ENCODE data around the gene SOS2.
A peak's percentile ranks its signal among the peaks of the same experiment; 100 is the strongest.

SOS2 gene

DNA sequence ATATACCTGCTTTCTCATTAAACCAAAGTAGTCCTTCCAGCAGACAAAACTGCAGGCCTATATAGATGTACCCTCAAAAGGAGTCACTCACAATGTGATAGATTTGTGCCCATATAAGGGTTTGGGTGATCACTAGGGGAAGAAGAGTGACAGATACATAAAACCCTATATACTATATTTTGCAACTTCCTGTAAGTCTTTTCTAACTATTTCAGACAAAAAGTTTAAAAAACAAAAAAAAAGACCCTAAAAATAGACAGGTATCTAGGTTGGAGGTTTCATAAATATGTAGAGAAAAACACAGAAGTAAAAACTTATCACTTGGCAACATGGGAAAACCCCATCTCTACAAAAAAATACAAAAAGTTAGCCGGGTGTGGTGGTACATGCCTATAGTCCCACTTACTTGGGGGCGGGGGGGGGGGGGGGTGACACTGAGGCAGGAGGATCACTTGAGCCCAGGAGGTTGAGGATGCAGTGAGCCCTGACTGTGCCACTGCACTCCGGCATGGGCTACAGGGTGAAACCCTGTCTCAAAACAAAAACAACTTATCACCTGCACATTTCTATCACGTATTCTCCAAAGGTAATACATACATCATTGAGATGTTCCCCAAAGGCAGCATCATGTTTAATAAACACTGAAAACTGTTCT is 117.9 kb downstream of the SOS2 start:
- DNase-seq = no peak

DNA sequence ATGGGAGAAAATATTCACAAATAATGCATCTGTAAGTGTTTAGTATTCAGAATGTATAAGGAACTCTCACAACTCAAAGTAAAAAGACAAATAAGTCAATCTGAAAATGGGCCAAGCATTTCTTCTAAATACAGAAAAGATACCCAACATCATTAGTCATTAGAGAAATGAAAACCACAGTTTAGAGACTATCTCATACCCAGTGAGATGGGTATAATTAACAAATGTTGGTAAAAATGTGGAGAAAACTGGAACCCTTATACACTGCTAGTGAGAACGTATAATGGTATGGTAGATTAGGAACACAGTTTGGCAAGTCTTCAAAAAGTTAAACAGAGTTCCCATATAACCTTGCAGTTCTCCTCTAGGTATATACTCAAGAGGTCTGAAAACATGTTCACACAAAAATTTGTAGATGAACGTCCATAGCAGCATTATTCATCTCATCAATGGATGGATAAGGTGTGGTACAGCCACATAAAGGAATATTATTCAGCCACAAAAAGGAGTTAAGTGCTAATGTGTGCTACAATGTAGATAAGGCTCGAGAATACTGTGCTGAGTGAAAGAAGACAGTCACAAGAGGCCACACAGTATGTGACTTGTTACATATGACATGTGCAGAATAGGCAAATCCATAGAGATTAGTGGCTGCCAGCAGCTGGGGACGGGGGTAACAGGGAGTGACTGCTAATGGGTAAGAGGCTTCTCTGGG is 120.9 kb downstream of the SOS2 start:
- no peak for DNase-seq

DNA sequence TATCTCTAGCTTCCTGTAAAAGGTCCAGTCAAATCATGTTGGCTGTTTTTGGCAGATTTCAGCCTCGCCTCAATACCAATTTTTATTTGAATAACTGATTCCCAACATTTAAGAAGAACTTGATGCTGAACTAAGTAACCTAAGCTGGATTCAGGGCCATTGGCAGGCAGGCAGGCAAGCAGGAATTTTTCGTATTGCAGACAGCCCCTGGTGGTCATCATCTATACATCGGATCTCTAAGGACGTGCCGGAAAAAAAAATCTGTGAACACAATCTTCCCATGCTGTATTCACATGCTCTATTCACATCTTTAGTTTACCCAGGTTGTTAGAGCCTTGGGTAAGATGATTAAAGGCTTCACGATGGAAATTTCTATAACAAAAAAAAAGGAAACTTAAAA is 122.0 kb downstream of the SOS2 start:
- no peak for DNase-seq

DNA sequence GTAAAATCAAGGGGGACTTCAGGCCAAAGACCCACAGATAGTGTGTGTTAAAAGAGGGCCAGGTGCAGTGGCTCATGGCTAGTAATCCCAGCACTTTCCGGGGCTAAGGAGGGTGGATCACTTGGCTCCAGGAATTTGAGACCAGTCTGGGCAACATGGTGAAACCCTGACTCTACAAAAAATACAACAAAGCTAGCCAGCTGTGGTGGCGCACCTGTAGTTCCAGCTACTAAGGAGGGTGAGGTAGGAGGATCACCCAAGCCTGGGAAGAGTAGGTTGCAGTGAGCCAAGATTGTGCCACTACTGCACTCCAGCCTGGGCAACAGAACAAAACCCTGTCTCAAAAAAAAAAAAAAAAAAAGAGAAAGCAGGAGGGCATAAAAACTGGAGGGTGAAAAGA is 123.5 kb downstream of the SOS2 start:
- no peak for DNase-seq

DNA sequence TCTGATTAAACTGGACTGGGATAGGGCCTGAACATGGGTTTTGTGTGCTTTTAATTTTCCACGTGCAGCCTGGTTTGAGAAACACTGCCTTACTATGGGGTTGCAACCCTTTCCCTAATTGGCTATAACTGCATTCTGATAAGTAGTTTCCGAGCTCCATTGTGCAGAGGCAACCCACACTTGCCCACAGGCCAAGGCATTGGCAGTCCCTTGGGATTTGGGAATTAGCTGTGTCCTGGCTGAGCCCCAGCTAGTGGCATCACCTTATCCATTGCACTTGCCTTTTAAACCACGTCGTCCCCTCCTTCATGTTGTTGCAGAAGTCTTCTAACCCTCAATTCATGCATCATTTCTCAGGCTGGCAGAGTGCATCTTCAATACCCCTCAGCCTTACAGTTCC is 125.2 kb downstream of the SOS2 start:
- no peak for DNase-seq

DNA sequence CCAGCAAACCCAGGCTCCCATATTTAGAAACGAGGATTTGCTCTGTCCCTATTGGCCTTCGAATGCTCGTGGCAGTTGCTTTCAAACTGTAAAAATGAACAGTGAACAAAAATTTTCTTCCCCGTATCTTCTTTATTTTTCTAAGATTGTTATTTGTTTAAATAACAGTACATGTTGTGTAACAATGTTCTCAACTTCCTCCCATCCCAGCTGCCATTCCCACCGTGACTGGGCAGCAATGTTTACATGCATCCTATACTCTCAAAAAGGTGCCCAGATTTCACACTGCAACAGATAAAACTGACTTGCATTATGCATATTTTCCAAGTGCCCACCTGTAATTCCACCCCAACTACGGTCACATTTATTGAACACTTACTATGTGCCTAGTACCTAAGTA is 127.8 kb downstream of the SOS2 start:
- DNase-seq = no peak

DNA sequence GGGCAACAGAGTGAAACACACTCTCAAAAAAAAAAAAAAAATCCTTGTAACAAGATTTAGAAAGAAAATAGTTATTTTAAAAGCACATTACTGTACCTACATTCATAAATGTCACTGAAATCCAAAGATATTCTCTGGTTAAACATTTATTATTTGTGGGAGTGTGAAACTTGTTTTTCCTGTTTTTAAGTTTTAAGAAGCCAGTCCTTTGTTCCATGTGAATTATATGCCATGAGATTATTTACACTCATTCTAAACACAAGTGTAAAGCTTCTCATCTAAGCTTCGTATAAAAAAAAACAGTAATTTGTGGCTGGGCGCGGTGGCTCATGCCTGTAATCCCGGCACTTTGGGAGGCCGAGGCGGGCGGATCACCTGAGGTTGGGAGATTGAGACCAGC is 130.0 kb downstream of the SOS2 start:
- DNase-seq = no peak

DNA sequence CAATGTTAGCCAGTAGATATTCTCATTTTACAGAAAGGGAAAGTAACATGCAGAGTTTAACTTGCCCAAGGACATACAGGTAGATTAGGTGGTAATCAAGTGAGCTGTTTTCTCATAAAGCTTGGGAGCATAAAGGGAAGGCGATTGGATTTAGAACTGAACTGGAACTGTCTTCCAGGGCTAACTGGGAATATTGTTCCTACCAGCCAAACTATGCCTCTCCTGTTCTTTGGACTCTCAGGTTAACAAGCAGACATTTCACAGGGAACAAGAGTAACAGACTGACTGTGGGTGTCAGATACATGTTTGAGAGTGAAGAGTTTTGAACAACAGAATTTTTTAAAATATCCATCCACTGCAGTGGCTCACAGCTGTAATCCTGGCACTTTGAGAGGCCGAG is 130.6 kb downstream of the SOS2 start:
- no peak for DNase-seq

DNA sequence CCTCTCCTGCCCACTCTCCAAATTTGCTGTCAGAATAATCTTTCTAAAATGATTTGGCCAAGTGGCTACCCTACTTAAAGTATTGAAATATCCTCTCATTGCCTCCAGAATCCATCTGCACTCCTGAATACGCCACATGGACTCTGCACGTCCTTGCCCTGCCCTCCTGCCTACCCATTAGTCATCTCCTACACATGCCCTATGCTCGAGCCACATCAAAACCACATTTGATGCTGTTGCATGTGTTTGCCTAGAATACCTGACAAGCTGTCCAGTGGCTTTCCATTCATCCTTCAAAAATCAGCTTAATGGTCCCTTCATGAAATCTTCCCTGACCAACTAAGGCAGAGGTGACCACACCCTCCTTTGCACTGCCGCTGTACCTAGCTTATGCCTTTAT is 132.0 kb downstream of the SOS2 start:
- no peak for DNase-seq

DNA sequence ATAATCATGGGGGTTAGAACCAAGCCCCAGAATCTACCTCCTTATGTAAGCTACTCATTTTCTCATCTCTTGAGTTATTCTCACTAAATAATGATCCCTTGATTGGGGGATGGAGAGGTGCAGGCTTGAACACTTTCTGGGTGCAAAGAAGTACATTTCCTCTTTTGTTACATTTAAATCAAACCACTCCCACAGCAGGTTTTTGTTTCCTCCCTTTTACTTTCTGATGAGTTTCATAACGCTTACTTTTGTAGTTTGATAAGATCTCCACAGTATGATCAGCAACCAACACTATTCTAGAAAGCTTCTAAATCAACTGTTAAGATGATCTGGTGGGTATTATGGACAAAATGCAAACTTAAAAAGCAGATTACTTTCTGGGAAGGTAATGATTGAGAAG is 135.5 kb downstream of the SOS2 start:
- no peak for DNase-seq

DNA sequence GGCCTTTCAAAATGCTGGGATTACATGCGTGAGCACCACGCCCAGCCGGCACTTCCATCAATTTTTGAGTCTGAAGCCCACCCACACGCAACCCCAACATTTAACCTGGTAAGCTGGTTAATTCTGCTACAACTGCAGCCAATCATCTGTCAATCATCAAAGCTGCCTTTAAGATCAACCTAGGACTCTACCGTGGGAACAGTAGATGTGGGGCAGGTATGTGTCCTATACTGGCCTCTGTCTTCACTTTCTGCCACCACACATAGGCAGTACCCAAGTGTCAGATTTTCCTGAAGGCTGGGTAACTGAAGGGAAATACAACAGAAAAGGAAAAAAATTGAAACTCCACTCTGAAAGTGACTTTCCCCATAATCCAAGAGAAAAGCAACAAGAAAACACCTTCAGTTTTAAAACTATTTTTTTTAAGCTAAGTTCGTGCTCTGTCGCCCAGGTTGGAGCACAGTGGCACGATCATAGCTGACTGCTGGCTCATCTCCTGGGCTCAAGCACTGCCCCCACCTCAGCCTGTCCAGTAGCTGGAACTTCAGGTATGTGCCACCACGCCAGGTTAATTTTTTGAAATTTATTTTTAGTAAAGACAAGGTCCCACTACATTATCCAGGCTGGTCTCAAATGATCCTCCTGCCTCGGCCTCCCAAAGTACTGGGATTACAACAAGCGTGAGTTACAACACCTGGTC is 137.2 kb downstream of the SOS2 start:
- no peak for DNase-seq

DNA sequence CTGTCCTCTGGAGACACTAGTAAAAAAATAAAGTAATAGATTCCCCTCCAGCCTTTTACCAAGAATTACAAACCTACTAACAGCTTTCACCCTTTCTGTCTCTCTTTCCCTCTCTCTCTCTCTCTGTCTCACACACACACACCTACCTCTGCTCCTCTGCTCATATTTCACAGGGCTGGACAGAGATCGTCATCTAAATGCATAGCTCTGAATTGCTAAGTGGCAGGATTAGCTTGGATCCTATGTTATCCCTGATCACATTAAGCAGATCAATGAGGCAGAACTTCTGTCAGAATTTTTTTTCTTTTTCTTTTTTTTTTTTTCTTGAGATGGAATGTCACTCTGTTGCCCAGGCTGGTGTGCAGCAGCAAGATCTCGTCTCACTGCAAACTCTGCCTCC is 137.9 kb downstream of the SOS2 start:
- DNase-seq = no peak

DNA sequence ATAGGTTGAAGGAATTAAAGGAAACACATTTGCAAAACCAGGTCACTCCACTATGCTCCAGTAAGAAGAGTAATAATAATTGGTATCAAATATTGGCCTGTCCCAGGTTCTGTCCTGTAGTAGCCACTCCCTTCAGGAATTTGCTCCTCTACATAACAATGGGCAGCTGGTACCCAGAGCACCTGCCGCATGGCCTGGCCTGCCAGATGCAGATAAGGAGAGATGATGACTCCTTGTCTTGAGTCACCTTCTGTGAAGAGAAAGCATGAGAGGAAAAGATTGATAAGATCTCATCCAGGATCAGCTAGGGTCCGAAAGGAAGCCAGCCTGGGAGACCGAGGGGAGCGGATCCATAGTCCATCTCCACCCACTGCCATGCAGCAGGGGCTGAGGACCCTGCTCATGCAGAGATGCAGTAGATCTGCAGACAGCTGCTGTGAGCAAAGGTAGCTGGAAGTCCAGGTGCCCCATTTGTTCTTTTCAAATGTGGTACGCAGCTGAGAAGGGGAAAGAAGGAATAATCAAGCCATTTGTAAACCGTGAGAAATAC is 139.3 kb downstream of the SOS2 start:
- no peak for DNase-seq

DNA sequence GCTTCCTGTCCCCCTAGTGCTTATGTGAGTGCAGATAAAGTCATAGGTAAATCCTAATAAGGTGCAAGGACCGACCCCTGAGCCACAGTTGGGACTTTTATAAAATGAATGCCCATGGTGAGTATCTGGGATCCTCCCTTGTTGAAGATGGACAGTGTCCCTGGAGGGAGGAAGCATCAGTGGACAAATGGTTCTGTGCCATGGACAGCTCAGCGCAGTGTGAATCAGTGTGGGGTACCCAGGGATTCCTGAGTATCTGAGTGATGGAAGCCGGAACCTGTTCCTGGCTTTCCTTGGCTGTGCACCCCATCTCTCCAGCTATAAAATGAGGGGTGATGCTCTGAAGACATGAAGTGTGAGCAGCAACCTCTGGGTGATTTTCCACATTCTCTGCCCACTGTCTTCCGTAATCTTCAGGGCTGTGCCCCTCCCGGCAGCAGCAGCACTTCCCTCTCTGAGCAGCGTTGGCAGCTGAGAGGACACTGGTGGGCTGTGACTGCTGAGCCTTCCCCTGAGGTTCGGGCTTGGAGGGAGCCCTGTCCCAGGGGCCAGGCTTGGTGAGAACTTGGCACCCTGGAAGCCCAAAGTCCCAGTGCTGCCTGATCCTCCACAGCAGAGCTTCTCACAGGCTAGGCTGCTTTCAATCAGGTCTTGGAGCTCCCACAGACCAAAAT is 140.0 kb downstream of the SOS2 start:
- DNase-seq = no peak

DNA sequence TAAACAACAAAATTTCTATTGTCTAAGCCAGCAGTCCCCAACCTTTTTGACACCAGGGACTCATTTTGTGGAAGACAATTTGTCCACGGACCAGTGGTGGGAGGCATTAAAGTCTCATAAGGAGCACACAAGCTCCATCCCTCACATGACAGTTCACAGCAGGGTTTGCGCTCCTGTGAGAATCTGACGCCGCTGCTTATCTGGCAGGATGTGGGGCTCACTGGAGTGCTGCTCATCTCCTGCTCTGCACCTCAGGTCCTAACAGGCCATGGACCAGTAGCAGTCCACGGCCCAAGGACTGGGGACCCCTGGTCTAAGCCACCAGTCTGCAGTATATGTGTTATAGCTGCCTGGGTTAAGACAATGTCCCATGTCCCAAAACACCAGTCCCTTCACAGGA is 142.2 kb downstream of the SOS2 start:
- DNase-seq = peak in 1 of 2 experiments; percentile 16

DNA sequence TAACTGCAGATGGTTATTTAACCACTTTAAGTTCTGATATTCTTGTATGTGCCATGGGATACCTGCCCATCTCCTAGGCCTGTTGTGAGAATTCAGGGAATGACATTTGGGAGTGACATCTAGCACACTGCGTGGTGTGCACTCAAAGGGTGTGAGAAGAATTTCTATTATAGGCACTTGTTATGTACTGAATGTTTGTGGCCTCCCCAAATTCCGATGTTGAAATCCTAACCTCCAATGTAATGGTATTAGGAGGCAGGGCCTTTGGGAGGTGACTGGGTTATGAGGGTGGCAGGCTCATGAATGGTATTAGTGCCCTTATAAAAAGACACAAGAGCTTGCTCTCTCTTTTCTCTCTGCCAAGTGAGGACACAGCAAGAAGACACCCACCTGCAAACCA is 142.6 kb downstream of the SOS2 start:
- DNase-seq = no peak

DNA sequence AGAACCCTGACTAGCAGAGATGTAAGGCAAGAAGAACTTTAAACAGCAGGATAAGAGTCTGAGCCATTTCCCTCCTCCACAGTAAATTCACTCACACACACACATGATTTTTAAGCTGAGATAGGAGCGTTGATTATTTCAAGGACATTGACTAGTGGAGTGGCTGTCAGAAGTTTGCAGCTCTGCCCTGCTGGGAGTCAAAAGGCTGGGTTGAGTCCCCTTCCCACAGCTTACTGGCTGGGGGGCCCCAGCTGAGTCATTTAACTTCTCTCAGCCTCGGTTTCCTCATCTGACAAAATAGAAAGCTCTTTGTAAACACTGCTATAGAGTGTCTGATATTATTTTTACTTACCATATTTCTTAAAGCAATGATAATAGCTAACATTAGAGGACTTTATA is 143.3 kb downstream of the SOS2 start:
- no peak for DNase-seq

DNA sequence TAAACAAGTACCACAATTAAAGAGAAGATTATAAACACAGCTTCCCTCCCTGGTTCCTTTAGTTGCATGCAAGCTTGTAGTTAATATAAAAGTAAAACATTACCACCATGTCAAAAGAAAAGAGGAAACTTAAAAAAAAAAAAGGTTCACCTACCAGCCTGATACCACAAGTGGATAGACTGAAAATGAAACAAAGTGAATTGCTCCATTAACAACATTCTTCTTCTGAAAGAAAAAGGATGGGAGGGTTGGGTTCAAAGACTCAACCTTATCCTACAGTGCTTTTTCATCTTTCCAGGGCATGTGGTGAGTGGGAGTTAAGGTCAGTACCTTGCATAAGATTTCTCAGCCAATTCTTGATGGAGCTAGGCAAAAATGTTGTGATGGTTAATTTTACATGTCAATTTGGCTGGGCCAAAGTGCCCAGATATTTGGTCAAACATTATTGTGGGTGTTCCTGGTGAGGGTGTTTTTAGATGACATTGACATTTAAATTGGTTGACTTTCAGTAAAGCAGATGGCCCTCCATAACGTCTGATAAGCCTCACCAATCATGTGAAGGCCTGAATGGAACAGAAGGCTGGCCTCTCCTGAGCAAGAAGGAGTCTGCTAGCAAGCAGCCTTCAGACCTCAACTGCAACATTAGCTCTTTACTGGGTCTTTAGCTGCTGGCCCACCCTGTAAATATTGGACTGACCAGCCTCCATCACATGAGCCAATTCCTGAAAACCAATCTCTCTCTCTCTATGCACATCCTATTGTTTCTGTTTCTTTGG is 143.8 kb downstream of the SOS2 start:
- no peak for DNase-seq

DNA sequence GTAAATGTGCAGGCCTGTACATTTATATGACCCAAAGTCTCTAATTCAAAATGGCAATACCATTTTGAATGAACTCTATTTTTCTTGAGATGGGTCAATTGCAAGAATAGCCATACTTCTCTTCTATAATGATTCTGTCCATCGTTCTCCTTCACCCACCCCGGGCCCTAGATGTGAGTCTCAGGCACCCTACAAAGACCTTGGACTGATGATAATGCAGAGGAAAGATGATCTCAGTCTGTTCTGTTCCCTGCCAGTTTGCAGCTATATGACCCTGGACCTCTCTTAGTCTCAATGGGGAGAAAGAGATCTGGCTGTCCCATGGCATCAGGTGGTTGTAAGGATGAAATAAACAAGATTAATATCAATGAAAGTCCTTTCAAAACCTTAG is 145.1 kb downstream of the SOS2 start:
- DNase-seq = no peak

DNA sequence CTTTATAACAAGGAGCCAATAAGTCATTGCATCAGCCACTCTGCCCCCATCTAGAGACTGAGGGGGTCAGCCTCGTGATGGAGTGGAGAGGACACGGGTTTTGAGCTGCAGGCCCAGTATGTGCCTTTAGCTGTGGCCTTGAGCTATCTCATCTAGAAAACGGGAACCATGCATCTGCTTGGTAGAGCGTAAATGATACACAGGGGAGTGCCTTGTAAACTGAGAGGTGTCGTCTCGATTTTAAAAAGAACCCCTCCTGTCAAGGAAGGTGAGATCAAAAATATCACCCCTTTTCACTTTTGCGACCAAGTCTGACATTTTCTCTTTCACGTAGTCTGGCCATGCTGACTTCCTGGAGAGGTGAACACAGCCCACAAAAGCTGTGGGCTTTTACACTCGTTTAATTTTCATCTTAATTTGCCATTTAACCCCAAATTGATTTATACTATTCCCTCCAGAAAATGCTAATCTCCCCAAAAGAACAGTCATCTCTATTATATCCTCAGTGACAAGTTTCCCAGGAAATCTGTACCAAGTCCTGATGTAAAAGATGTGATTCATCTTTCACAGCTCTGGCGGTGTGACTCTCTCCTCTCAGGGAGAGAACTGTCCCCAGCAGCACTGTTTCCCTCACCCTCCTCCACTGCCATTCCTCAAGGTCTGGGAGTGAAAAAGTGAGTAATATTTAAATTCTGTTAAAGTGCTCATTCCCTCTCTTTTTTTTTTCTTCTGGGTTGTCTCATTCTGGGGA is 145.6 kb downstream of the SOS2 start:
- DNase-seq = no peak

DNA sequence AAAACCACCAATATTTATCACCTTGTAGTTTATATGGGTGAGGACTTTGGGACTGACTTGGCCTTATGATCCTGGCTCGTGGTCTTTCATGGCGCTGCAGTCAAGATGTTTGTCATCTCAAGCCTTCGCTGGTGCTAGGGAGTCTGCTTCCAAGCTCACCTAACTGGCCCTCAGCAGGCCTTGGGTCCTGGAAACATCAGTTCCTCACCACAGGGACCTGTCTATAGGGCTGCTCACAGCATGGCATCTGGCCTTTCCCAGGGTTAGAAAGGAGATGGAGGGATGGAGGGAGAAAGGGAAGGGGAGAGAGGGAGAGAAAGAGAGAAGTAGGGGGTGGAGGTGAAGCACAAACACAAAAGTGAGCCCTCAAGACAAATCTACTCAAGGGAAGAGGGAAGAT is 146.7 kb downstream of the SOS2 start:
- DNase-seq = no peak
